ENCODE data around the gene CBX2.

Gene CBX2

GRCh38 chr17:79801156-79802038 lies 23.4 kb downstream of the CBX2 start:
- no peak for DNase-seq

DNA sequence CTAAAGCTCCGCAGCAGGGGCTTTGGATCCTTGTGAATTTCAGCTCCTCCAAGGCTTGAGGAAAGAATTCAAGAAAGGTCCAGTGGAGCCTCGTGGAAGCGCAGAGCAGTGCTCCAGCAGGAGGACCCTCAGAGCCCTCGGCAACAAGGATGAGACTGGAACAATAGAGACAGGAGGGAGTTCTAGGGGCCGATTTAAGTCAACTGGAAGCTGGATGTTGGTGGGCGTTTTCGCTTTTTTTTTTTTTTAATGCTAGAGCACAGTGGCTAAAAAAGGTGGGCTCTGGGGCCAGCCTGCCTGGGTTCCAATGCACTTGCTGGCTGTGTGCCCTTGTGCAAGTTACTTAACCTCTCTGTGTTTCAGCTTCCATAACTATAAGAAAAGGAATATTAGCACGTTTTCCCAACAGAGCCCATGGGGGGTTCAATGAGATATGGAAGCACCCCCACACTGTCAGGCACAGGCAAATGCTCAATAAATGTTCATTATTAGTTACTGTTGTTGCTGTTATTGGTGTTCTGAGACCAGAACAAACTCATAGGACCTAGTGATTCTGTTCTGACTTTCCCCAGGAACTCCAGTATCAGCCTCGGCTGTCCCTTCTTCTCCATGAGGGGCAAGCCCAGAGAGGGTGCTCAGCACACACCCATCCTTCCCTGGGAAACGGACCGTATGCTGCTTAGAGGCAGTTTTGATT lies 24.2 kb downstream of the CBX2 start:
- no peak for DNase-seq

DNA sequence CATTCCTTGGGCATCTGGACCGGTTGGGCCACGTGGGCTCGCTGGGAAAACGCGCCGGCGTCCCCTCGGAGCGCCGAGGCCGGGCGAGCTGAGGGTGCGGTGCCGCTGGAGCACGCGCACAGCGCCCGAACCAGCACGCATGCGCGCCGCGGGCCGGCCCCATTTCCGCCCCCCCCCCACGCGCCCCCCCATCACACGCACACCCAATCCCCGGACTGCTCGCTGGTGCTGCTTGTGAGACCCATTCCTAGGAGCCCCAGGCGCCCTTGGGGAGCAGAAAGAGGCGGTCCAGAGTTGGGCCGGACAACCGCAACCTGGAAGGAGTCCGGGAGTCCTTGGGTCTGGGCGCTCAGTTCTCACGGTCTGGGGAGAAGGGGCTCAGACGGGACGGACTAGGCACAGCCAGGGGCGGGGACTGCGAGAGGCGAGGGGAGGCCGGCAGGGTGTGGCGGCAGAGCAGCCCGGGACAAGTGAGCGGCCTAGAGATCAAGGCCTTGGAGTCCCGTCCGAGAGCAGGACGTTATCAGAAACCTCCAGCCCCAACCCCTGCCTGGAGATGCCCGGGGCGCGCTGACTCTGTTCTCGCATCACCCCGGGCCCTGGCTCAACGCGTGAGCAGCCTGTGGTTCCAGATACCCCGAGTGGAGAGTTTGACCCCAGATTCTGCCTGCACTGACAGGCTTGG lies 24.9 kb downstream of the CBX2 start:
- DNase-seq = no peak

GRCh38 chr17:79803421-79803996 lies 25.6 kb downstream of the CBX2 start:
- no peak for DNase-seq

DNA sequence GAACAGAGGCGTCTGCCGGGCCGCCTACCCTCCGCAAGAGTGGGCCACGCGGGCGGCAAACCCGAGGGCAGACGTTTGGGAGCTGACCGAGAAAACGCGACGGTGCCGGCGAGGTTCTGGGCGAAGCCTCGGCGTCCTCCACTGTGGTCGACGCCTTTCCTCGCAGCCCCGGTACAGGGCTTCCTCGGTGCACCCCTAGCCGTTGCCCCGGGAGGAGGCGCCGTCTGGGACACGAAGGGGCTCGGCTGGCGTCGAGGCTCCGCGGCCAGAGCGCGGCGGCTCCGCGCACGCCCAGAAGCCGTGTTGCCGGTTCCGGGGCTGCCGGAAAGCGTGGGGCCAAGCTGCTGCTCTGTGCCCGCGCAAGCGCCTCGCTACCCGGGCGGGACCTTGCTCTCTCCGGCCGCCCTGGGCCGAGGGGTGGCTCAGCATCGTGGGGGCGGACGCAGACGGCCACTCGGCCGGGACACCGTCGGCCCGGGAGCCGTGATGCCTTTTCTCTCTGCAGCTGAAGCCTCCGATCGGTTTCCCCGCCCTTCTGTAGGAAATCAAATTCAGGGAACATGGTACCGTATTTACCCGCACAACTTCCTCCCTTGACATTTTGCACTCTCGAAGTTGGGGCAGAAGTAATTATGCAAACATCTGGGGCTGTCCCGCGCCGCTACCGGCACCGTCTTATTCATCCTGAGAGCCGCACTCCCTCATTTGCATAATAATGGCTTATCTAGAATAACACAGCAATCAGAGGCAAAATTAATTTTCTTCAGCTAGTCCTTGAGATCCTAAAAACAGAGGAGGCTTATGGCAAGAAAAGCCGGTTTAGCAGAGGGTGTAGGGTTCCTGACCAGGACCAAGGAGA lies 26.3 kb downstream of the CBX2 start:
- peak; percentile 57 for DNase-seq

GRCh38 chr17:79804856-79805696 lies 27.1 kb downstream of the CBX2 start:
- DNase-seq = no peak

DNA sequence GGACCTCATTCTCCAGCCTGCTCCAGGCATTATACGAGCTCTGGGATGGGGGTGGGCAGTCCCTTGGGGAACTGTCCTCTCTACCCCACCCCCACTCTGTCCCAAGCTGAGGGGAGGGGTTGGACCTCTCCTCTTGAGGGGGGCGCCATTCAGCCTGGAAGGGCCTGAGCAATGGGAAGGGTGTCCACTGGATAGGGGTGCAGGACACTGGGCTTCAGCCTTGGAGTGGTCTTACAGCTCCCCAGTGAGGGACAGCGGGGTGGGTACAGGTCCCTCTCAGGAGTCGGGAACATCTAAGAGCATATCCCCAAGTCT lies 28.5 kb downstream of the CBX2 start:
- no peak for DNase-seq

GRCh38 chr17:79806863-79807720 lies 29.1 kb downstream of the CBX2 start:
- DNase-seq = no peak

GRCh38 chr17:79808763-79809529 lies 31.0 kb downstream of the CBX2 start:
- peak; percentile 78 for DNase-seq

- DNase-seq = peak; percentile 53
Measured at GRCh38 chr17:79809530-79810129, 31.7 kb downstream of the CBX2 start.

GRCh38 chr17:79810130-79811010 lies 32.4 kb downstream of the CBX2 start:
- peak; percentile 91 for DNase-seq

- peak; percentile 91 for DNase-seq
Measured at GRCh38 chr17:79811011-79811867, 33.3 kb downstream of the CBX2 start.

GRCh38 chr17:79811868-79812352 lies 34.0 kb downstream of the CBX2 start:
- no peak for DNase-seq

- no peak for DNase-seq
Measured at GRCh38 chr17:79812353-79813258, 34.7 kb downstream of the CBX2 start.

DNA sequence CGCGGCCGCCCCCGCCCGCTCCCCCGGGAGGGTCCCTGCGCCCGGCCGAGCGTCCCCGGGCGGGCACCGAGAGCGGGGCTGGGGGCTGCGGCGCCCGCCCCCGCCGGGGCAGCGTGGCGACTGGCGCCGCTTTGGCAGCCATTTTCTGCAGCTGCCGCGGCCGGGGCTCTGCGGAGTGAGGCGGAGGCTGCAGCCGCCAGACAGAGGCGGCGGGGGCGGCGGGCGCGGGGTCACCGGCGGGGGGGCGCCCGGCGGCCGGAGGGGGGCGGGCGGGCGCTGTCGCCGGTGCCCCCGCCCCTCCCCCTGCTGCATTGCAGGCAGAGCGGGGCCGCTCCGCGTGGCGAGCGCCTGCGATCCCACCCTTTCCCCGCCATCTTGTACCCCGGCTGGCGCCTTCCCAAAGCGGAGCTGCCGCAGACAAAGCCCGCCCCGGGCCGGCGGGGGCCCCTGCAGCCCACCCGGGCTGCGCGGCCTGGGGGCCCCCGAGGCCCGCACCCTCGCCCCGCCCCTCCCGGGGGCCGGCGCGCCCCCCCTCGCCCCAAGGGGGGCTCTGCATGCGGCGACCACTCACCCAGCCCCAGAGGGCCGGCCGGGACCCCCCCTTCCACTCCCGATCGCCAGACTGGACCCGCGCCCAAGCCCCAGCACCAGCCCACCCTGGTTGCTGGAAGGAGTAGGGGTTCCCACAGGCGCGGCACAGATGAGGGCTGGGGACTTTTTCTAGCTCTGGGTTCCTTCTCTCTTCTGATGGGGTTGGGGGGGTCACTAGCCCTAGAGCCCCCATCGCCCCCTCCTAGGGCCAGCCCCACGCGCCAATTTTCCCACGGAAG lies 35.6 kb downstream of the CBX2 start:
- DNase-seq = no peak

Data from NCI-H510A treated with DMSO at 0.1 percent for 48 hours (cell line).